Esophagus muscularis mucosa (tissue), 3 donors: ENCODE results near the gene HLA-C.

ENCODE experiments used
- POLR2AphosphoS5 ChIP-seq, 2 donors: sonication (generic); formaldehyde crosslinking; IDR thresholded peaks; one replicate each; pipeline ENCODE4 v1.6.1; 2017; ENCODE audit warnings: antibody characterized with exemption in 2 of 2
- TF ChIP-seq, protein P1 (sequence below), 3 experiments: fragments of 200-600 bp in 2 of 3; fragments of 450-650 bp in 1 of 3; sonication (generic) in 2 of 3; IDR thresholded peaks; one replicate each; pipeline ENCODE4 v1.5.1; 2017 to 2019; ENCODE audit warnings: antibody characterized with exemption in 3 of 3, mild to moderate bottlenecking in 2 of 3, moderate library complexity in 1 of 3

DNA sequence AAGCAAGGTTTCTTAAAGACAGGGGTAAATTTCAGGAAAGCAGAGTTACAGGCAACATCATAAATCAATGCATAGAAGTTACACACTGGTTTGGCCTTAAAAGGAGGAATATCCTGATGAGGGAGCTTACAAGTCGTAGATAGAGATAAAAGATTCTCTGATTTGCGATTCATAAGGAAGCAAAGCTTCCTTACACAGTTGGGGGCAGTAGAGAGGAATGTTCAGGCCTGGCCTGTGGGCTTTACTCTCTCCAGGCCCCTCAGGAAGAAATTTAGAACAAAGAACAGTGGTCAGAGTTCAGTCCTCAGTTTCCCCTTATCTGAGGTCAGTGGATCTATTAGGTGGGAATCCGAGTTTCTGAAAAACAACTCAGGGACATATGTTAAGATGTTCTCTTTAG lies 19.3 kb downstream of the HLA-C start:
- TF ChIP-seq, protein P1, sequence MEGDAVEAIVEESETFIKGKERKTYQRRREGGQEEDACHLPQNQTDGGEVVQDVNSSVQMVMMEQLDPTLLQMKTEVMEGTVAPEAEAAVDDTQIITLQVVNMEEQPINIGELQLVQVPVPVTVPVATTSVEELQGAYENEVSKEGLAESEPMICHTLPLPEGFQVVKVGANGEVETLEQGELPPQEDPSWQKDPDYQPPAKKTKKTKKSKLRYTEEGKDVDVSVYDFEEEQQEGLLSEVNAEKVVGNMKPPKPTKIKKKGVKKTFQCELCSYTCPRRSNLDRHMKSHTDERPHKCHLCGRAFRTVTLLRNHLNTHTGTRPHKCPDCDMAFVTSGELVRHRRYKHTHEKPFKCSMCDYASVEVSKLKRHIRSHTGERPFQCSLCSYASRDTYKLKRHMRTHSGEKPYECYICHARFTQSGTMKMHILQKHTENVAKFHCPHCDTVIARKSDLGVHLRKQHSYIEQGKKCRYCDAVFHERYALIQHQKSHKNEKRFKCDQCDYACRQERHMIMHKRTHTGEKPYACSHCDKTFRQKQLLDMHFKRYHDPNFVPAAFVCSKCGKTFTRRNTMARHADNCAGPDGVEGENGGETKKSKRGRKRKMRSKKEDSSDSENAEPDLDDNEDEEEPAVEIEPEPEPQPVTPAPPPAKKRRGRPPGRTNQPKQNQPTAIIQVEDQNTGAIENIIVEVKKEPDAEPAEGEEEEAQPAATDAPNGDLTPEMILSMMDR (IDR thresholded peaks at IDR 0.05) = no peak
- no peak for TF ChIP-seq POLR2AphosphoS5 (IDR thresholded peaks at IDR 0.05)
